KMS-11 (cell line): Measurements from ENCODE around the gene SLC16A1.

Source experiments
- H2AFZ ChIP-seq: fragments of 200-600 bp; sonication (generic); 2 replicates; pipeline ENCODE4 v1.6.1; 2016; ENCODE audit warnings: antibody characterized with exemption, mixed run types, low read depth
- H3K27ac ChIP-seq: fragments of 200-600 bp; sonication (generic); 2 replicates; pipeline ENCODE4 v1.6.1; 2016; ENCODE audit warnings: mild to moderate bottlenecking, mixed run types
- H3K27me3 ChIP-seq: fragments of 200-600 bp; sonication (generic); 2 replicates; pipeline ENCODE4 v1.6.1; 2017; ENCODE audit warnings: mild to moderate bottlenecking, low read depth, mixed run types, moderate library complexity; ENCODE audit not compliant: insufficient read depth
- H3K36me3 ChIP-seq: fragments of 200-600 bp; sonication (generic); 2 replicates; pipeline ENCODE4 v1.6.1; 2017; ENCODE audit warnings: mild to moderate bottlenecking, mixed run types; ENCODE audit not compliant: insufficient read depth
- H3K4me1 ChIP-seq: fragments of 200-600 bp; sonication (generic); 2 replicates; pipeline ENCODE4 v1.6.1; 2016; ENCODE audit warnings: mild to moderate bottlenecking, low read depth, mixed run types; ENCODE audit not compliant: poor library complexity, severe bottlenecking
- H3K4me2 ChIP-seq: fragments of 200-600 bp; sonication (generic); 2 replicates; pipeline ENCODE4 v1.7.0; 2016; ENCODE audit warnings: mild to moderate bottlenecking, mixed run types
- H3K4me3 ChIP-seq: fragments of 200-600 bp; sonication (generic); IDR thresholded peaks from 2 replicates; pipeline ENCODE4 v1.6.1; 2017; ENCODE audit warnings: low read depth, low read length, mixed read lengths; ENCODE audit not compliant: insufficient read depth
- H3K79me2 ChIP-seq: fragments of 200-600 bp; sonication (generic); 2 replicates; pipeline ENCODE4 v1.6.1; 2016; ENCODE audit warnings: low read depth, mixed run types; ENCODE audit not compliant: insufficient read depth
- H3K9ac ChIP-seq: fragments of 200-600 bp; sonication (generic); 2 replicates; pipeline ENCODE4 v1.6.1; 2016; ENCODE audit warnings: mild to moderate bottlenecking, mixed run types
- H4K20me1 ChIP-seq: fragments of 200-600 bp; sonication (generic); 2 replicates; pipeline ENCODE4 v1.6.1; 2016; ENCODE audit warnings: mild to moderate bottlenecking, mixed run types; ENCODE audit not compliant: insufficient read depth
- CTCF ChIP-seq: fragments of 200-600 bp; sonication (generic); conservative IDR thresholded peaks from 2 replicates; pipeline ENCODE4 v1.6.1; 2017; ENCODE audit warnings: low read depth, mild to moderate bottlenecking, antibody characterized with exemption, low read length, moderate library complexity, mixed read lengths

The SLC16A1 gene

DNA sequence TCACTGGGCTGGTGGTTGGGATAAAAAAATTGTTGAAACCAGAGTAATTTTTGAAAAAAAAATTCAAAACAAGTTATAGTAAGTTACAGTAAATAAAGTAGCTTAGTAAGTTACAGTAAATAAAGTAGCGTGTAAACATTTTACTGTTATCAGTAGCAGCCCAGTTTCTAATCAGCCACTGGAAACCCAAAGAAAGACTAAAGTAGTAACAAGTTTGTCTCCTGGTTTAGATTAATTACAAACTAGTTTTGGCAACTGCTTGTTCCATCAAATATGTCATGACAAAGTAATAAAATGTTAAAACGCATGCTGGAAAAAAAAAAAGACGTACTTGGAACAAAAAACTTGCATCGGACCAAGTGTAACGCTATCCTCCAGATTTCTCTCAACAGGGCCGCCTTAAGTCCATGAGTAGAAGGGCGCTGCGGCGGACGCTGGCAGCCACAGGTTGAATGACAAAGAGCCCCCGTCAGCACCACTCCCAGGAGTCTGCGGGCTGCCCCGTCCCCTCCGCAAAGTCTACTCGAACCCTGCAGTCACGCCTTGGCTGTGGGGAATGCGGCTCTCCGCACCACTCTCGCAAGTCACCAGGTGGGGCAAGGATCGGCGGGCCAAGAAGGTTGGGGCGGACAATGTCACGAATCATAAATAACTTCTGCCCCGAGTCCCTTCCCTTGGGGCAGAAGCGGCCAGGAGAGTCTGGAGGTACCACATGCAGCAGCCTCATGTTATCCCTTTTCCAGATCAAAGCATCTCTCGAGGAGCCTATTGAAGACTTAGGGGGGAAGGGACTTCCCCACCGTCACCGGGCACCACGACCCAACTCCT lies 837 bp downstream of the SLC16A1 start:
- H2AFZ ChIP-seq: peak overlapping the region; percentile 61
- H3K4me1 ChIP-seq: peaks cover 40% of the 10 kb centered on the region
- H3K9ac ChIP-seq: peak overlapping the region; percentile 93
- no peak for TF ChIP-seq CTCF
- H3K27ac ChIP-seq: peak overlapping the region; percentile 92
- H3K4me2 ChIP-seq: peak overlapping the region; percentile 93
- peaks cover 26% of the 10 kb centered on the region for H4K20me1 ChIP-seq
- no peaks in the 10 kb centered on the region for H3K27me3 ChIP-seq
- no peaks in the 10 kb centered on the region for H3K36me3 ChIP-seq
- H3K79me2 ChIP-seq: peaks cover 92% of the 10 kb centered on the region
- H3K4me3 ChIP-seq: no peak overlapping the region

DNA sequence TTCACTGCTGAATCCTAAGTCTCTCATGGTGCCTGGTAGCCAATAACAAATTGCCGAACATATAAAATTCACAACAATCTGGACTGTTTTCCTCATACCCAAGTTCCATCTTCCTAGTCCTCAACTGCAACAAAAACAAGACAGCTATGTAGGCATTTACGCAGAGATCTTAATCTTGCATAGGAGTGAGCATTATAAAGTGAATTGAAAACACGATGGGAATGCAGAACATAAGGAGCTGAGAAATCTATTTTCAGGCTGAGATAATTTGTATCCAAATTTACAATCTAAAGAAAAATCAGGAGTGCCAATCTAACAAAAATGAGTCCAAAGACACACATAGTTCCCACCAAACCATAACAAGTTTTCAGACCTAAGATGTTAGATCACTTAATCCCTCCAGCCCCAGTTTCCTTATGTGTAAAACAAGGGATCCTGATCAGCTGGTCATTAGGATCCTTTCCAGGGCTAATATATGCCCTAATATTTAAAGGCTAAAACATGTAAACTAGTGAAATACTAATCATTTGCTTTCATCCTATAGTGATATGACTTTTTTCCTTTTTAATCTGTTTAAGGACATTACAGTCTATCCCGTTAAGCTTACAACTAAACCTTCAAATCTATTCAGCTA lies 1.9 kb downstream of the SLC16A1 start:
- H3K27ac ChIP-seq: peak overlapping the region; percentile 92; the same call in 1 of the 2 replicates
- H4K20me1 ChIP-seq: peaks cover 26% of the 10 kb centered on the region
- TF ChIP-seq CTCF: no peak
- H3K4me1 ChIP-seq: peaks cover 37% of the 10 kb centered on the region
- peaks cover 92% of the 10 kb centered on the region for H3K79me2 ChIP-seq
- no peak overlapping the region for H3K4me3 ChIP-seq
- H3K36me3 ChIP-seq: no peaks in the 10 kb centered on the region
- no peak overlapping the region for H2AFZ ChIP-seq
- H3K27me3 ChIP-seq: no peaks in the 10 kb centered on the region
- H3K9ac ChIP-seq: peak overlapping the region; percentile 93; the same call in 1 of the 2 replicates
- peak overlapping the region; percentile 93 for H3K4me2 ChIP-seq

DNA sequence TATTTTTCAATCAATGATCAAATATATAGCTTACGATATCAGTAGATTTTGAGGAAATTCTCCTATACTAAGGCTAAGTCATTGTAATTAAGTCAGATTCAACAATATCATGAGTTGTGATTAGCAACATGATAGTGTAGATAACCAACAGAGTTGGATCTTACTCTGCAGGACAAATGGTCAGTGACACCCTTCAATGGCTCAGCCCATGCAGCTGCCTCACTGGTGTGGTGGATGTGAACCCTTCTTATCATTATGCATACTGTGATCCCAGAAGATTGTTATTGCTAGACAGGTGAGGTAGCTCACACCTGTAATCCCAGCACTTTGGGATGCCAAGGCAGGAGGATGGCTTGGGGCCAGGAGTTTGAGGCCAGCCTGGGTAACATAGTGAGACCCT lies 5.6 kb downstream of the SLC16A1 start:
- peaks cover 98% of the 10 kb centered on the region for H3K79me2 ChIP-seq
- no peaks in the 10 kb centered on the region for H3K36me3 ChIP-seq
- H3K4me2 ChIP-seq: no peak overlapping the region
- no peak overlapping the region for H3K4me3 ChIP-seq
- no peak overlapping the region for H3K9ac ChIP-seq
- H3K27ac ChIP-seq: no peak overlapping the region
- peaks cover 26% of the 10 kb centered on the region for H4K20me1 ChIP-seq
- no peak for TF ChIP-seq CTCF
- peaks cover 43% of the 10 kb centered on the region for H3K4me1 ChIP-seq
- H2AFZ ChIP-seq: no peak overlapping the region
- H3K27me3 ChIP-seq: no peaks in the 10 kb centered on the region

DNA sequence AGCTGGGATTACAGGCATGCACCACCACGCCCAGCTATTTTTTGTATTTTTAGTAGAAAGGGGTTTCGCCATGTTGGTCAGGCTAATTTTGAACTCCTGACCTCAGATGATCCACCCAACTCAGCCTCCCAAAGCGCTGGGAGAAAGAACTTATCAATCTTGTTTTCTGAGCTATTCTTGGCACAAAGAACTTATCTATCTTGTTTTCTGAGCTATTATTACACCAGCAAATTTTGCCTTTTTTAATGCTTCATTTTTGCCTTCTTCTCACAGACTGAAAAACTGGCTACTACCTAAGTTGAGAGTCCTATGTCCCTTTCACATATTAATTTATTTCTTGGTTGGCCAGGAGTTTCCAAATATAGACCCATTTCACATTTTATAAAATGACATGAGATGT lies 9.3 kb downstream of the SLC16A1 start:
- Histone ChIP-seq H3K36me3 (no peaks in the 10 kb centered on the region), H4K20me1 (0 out of 2 replicates have a peak, but pooled peaks cover 3% of the 10 kb centered on the region), H3K4me3 (no peak overlapping the region), H3K4me1 (peaks cover 20% of the 10 kb centered on the region), H3K9ac (no peak overlapping the region), H3K79me2 (peaks cover 97% of the 10 kb centered on the region), H3K4me2 (no peak overlapping the region), H3K27me3 (no peaks in the 10 kb centered on the region), H3K27ac (no peak overlapping the region), H2AFZ (no peak overlapping the region)
- TF ChIP-seq CTCF: no peak
